Endodermal cell (in vitro differentiated cells): ENCODE measurements around the gene NCKAP5. TPM values are rescaled to one million over a fixed set of nuclear protein-coding genes. Genes with fewer than 3 reads are reported as not detected.

Experiments used
- DNase-seq: peaks from one replicate; pipeline ENCODE4 v3.0.0-alpha.2; 2017
- H3K27ac ChIP-seq: 2 replicates; pipeline ENCODE4 v1.5.1; 2013; ENCODE audit warnings: mild to moderate bottlenecking, low read depth, low read length, moderate library complexity
- H3K27me3 ChIP-seq: 2 replicates; pipeline ENCODE4 v1.6.1; 2013; ENCODE audit warnings: mild to moderate bottlenecking, low read length, moderate library complexity; ENCODE audit not compliant: insufficient read depth, control insufficient read depth, poor library complexity, severe bottlenecking
- H3K36me3 ChIP-seq: 2 replicates; pipeline ENCODE4 v1.7.0; 2013; ENCODE audit warnings: mild to moderate bottlenecking, low read length, moderate library complexity; ENCODE audit not compliant: control insufficient read depth, insufficient read depth
- H3K4me1 ChIP-seq: one replicate; pipeline ENCODE4 v1.7.0; 2013; ENCODE audit warnings: low read length; ENCODE audit not compliant: control insufficient read depth, insufficient read depth
- H3K4me3 ChIP-seq: 2 replicates; pipeline ENCODE4 v1.5.1; 2013; ENCODE audit warnings: mild to moderate bottlenecking, low read length, moderate library complexity
- H3K9ac ChIP-seq: 2 replicates; pipeline ENCODE4 v1.6.1; 2013; ENCODE audit warnings: mild to moderate bottlenecking, low read length, moderate library complexity; ENCODE audit not compliant: poor library complexity, severe bottlenecking; ENCODE audit errors: extremely low read depth
- H3K9me3 ChIP-seq: 2 replicates; pipeline ENCODE4 v1.6.1; 2013; ENCODE audit warnings: mild to moderate bottlenecking, low read length, moderate library complexity; ENCODE audit not compliant: control insufficient read depth
- H3K27ac Mint-ChIP-seq: 2 replicates; pipeline ENCODE4 v1.8.0; 2020; ENCODE audit warnings: mixed read lengths
- H3K27me3 Mint-ChIP-seq: 2 replicates; pipeline ENCODE4 v1.8.0; 2021; ENCODE audit warnings: mild to moderate bottlenecking, mixed read lengths; ENCODE audit not compliant: insufficient read depth
- H3K36me3 Mint-ChIP-seq: 2 replicates; pipeline ENCODE4 v1.8.0; 2020; ENCODE audit warnings: low read depth, mixed read lengths
- H3K4me1 Mint-ChIP-seq: 2 replicates; pipeline ENCODE4 v1.8.0; 2020; ENCODE audit warnings: mixed read lengths
- H3K4me3 Mint-ChIP-seq: 2 replicates; pipeline ENCODE4 v1.8.0; 2020; ENCODE audit warnings: mild to moderate bottlenecking, moderate library complexity, mixed read lengths
- H3K9me3 Mint-ChIP-seq: 2 replicates; pipeline ENCODE4 v1.8.0; 2020; ENCODE audit warnings: mild to moderate bottlenecking, mixed read lengths
- WGBS, 2 experiments: methylation state at CpG; one replicate each; pipeline versions ENCODE4 v1.1.5 to v1.1.7; 2013; ENCODE audit warnings: missing lambda C conversion rate in 2 of 2, mixed read lengths in 1 of 2; ENCODE audit not compliant: insufficient coverage in 1 of 2, insufficient read length in 1 of 2; 5-methylcytosine and 5-hydroxymethylcytosine counted together
- total RNA-seq, 2 donors: library from RNA; stranded (reverse); fragmentation: NEBNext Ultra II Directional in 1 of 2; extraction: Animal tissue kit (Norgen Biotek cat#: 25700) in 1 of 2; gene quantifications; 2 replicates in 1 of 2; 3 replicates in 1 of 2; pipeline ENCODE4 v1.2.1, GENCODE V29; 2021
- TF ChIP-seq, protein P1 (sequence below): fragments of 200-600 bp; sonication (generic); conservative IDR thresholded peaks from 2 replicates; pipeline ENCODE4 v1.5.0; 2021; ENCODE audit warnings: antibody characterized with exemption, mild to moderate bottlenecking

The NCKAP5 gene
- total RNA-seq, 2 donors from 2014 or later = 0.58 to 0.92 TPM

DNA sequence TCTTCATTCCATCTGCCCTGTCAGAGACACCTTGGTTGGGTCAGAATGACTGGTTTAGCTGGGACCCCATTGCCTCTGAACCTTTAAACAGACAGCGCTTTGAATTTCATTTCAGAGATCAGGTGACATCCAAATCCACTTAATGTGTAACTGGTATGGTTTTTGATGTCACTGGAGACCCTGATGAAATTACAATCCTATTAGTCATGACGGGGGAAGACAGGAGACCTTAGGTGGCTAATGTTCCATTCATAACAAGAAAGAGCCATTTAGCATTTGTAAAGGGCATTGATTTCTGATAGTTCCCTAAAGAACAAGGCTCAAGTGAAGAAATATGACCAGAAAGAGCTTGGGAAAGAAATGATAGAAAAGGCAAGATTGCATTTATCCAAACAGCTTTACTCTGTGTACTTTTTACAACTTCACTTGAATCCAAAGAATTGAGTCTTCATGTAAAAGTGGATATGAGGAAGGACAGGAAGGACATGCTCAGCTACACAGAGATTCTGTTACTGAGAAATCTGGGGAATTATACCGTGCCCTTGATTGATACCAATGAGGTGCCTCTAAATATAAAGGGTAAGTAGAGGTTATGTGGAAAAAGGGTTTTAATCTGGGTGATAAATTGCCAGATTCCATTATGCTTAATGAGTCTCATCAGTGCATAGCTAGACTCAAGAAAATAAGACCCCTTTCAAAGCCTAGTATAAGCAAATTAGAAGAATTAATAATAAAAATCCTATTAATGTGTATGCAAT is 198.2 kb downstream of the NCKAP5 start:
- Mint-ChIP-seq H3K4me3 (no peak overlapping the region), H3K9me3 (no peaks in the 10 kb centered on the region), H3K4me1 (peaks cover 16% of the 10 kb centered on the region), H3K27me3 (no peaks in the 10 kb centered on the region), H3K27ac (no peak overlapping the region), H3K36me3 (no peaks in the 10 kb centered on the region)
- TF ChIP-seq, protein P1, sequence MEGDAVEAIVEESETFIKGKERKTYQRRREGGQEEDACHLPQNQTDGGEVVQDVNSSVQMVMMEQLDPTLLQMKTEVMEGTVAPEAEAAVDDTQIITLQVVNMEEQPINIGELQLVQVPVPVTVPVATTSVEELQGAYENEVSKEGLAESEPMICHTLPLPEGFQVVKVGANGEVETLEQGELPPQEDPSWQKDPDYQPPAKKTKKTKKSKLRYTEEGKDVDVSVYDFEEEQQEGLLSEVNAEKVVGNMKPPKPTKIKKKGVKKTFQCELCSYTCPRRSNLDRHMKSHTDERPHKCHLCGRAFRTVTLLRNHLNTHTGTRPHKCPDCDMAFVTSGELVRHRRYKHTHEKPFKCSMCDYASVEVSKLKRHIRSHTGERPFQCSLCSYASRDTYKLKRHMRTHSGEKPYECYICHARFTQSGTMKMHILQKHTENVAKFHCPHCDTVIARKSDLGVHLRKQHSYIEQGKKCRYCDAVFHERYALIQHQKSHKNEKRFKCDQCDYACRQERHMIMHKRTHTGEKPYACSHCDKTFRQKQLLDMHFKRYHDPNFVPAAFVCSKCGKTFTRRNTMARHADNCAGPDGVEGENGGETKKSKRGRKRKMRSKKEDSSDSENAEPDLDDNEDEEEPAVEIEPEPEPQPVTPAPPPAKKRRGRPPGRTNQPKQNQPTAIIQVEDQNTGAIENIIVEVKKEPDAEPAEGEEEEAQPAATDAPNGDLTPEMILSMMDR = no peak
- Histone ChIP-seq H3K9ac (no peak overlapping the region), H3K4me3 (no peak overlapping the region), H3K27ac (no peak overlapping the region), H3K36me3 (no peaks in the 10 kb centered on the region), H3K9me3 (no peaks in the 10 kb centered on the region), H3K4me1 (no peaks in the 10 kb centered on the region), H3K27me3 (no peaks in the 10 kb centered on the region)
- WGBS, 2 experiments = 63 to 83% methylated on average over 2 to 3 of the region's 3 CpGs
- DNase-seq = no peak

DNA sequence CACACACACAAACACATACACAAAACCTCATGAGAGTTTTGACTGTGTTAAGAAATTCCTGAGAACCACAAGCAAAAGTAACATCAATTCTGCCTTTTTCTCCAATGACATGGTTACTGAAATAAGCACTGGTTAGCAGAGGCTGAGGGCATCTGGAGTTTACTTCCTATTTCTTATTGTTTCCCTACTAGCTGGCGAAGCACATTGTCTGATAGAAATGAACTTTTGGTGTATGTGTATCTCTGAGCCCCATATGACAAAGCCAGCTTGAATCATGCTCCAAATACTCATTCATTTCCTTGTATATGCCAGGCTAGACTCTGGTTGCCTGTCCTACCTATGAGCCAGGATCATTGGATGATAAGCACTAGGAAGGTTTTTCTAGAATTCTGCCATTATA is 203.1 kb downstream of the NCKAP5 start:
- no peaks in the 10 kb centered on the region for H3K36me3 ChIP-seq

DNA sequence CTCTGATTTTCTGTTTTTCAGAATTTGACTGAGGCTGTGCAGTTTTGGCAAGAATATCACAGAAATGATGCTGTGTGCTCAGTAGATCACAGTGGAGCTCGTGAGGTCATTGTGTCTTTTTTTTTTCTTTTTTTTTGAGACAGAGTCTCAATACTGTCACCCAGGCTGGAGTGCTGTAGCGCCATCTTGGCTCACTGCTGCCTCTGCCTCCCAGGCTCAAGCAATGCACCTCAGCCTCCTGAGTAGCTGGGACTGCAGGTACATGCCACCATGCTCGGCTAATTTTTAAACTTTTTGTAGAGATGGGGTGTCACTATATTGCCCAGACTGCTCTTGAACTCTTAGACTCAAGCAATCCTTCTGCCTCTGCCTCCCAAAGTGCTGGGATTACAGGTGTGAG is 203.6 kb downstream of the NCKAP5 start:
- DNase-seq = peak; percentile 56

More for the DNA sequence above, 203.1 kb downstream of the NCKAP5 start:
- 100% methylated on average over 1 of the region's 1 CpG; no CpG with 5 or more reads in 1 of the 2 experiments for WGBS, 2 experiments
- peaks cover 42% of the 10 kb centered on the region for H3K4me1 Mint-ChIP-seq
- Histone ChIP-seq H3K4me3 (no peak overlapping the region), H3K27me3 (no peaks in the 10 kb centered on the region), H3K9me3 (no peaks in the 10 kb centered on the region), H3K4me1 (no peaks in the 10 kb centered on the region), H3K9ac (no peak overlapping the region), H3K27ac (no peak overlapping the region)
- no peak overlapping the region for H3K4me3 Mint-ChIP-seq
- TF ChIP-seq, protein P1 = no peak
- H3K27ac Mint-ChIP-seq = no peak overlapping the region
- no peaks in the 10 kb centered on the region for H3K9me3 Mint-ChIP-seq
- no peak for DNase-seq
- no peaks in the 10 kb centered on the region for H3K36me3 Mint-ChIP-seq
- H3K27me3 Mint-ChIP-seq = no peaks in the 10 kb centered on the region

More for the DNA sequence above, 203.6 kb downstream of the NCKAP5 start:
- Mint-ChIP-seq H3K36me3 (no peaks in the 10 kb centered on the region), H3K27me3 (no peaks in the 10 kb centered on the region), H3K4me3 (no peak overlapping the region), H3K4me1 (peaks cover 40% of the 10 kb centered on the region), H3K9me3 (no peaks in the 10 kb centered on the region), H3K27ac (no peak overlapping the region)
- TF ChIP-seq, protein P1 = peak; percentile 63
- 82 to 85% methylated on average over 2 to 3 of the region's 3 CpGs for WGBS, 2 experiments
- Histone ChIP-seq H3K9ac (no peak overlapping the region), H3K27me3 (no peaks in the 10 kb centered on the region), H3K27ac (no peak overlapping the region), H3K9me3 (no peaks in the 10 kb centered on the region), H3K4me1 (peaks cover under 1% of the 10 kb centered on the region), H3K36me3 (no peaks in the 10 kb centered on the region), H3K4me3 (no peak overlapping the region)
